Measurements from ENCODE around the gene CCNC.

CCNC gene

DNA sequence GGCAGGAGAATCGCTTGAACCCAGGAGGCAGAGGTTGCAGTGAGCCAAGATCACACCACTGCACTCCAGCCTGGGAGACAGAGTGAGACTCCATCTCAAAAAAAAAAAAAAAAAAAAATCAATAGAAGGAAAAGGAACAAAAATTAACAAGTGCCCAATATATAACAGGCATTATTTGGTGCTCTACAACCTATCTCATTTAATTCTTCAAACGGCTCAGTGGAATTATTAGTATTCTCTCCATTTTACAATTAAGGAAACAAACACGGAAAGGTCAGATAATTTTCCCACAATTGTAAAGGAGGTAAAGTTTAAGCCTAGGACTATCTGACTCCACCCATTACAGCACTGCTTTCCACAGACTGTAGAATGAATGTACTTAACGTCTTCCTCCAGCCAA is 19.8 kb downstream of the CCNC start:
- Histone ChIP-seq H3K4me3 (ENCODE audit: low read depth, low read length) (no peak overlapping the region), H3K27ac (ENCODE audit: extremely low read depth, low read depth, low read length) (no peak overlapping the region), H3K4me1 (ENCODE audit: control insufficient read depth, insufficient read depth, low read length) (no peaks in the 10 kb centered on the region), H3K9me3 (ENCODE audit: control insufficient read depth, insufficient read depth, low read depth, low read length) (no peaks in the 10 kb centered on the region), H3K36me3 (ENCODE audit: control insufficient read depth in 2 of 2, insufficient read depth in 1 of 2, low read length in 2 of 2) (peaks cover 61 to 86% of the 10 kb centered on the region in 2 experiments)
- ChIA-PET POLR2A (interaction anchor here (1.5 kb wide), 1 partner anchor 20 kb away, joined by 6 read pairs; the partner anchor contains the start of gene CCNC), CTCF (interaction anchor here (1.1 kb wide), 1 partner anchor 12 kb away, joined by 3 read pairs; no protein-coding TSS in a partner anchor)
- TF ChIP-seq ZSCAN16 (tag by site-specific recombination; IDR thresholded peaks at IDR 0.05) (0 out of 2 replicates have a peak, but pooled peaks have one; percentile 17), REPIN1 (tag by site-specific recombination; IDR thresholded peaks at IDR 0.05; ENCODE audit: low read depth) (no peak), ZFP37 (tag by site-specific recombination; IDR thresholded peaks at IDR 0.05) (no peak), ZNF654 (tag by site-specific recombination; IDR thresholded peaks at IDR 0.05; ENCODE audit: low read depth) (no peak), ZNF416 (tag by site-specific recombination; IDR thresholded peaks at IDR 0.05) (no peak), ZNF132 (tag by site-specific recombination; IDR thresholded peaks at IDR 0.05; ENCODE audit: borderline replicate concordance) (no peak), ZNF239 (tag by site-specific recombination; IDR thresholded peaks at IDR 0.05) (peak; percentile 90), HOXC10 (CRISPR knock-in tag; IDR thresholded peaks at IDR 0.05) (no peak), ZNF664 (tag by site-specific recombination; IDR thresholded peaks at IDR 0.05) (peak; percentile 84), ZNF140 (tag by site-specific recombination; IDR thresholded peaks at IDR 0.05) (no peak), YY2 (tag by site-specific recombination; IDR thresholded peaks at IDR 0.05) (no peak), OVOL3 (tag by site-specific recombination; IDR thresholded peaks at IDR 0.05) (no peak), SP7 (tag by site-specific recombination; IDR thresholded peaks at IDR 0.05) (no peak), KLF16 (tag by site-specific recombination; IDR thresholded peaks at IDR 0.05) (no peak), ZNF658 (tag by site-specific recombination; IDR thresholded peaks at IDR 0.05) (no peak)
- TF ChIP-seq, protein P1, sequence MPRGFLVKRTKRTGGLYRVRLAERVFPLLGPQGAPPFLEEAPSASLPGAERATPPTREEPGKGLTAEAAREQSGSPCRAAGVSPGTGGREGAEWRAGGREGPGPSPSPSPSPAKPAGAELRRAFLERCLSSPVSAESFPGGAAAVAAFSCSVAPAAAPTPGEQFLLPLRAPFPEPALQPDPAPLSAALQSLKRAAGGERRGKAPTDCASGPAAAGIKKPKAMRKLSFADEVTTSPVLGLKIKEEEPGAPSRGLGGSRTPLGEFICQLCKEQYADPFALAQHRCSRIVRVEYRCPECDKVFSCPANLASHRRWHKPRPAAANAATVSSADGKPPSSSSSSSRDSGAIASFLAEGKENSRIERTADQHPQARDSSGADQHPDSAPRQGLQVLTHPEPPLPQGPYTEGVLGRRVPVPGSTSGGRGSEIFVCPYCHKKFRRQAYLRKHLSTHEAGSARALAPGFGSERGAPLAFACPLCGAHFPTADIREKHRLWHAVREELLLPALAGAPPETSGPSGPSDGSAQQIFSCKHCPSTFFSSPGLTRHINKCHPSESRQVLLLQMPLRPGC (tag by site-specific recombination; IDR thresholded peaks at IDR 0.05) = no peak
- TF ChIP-seq, protein P2, sequence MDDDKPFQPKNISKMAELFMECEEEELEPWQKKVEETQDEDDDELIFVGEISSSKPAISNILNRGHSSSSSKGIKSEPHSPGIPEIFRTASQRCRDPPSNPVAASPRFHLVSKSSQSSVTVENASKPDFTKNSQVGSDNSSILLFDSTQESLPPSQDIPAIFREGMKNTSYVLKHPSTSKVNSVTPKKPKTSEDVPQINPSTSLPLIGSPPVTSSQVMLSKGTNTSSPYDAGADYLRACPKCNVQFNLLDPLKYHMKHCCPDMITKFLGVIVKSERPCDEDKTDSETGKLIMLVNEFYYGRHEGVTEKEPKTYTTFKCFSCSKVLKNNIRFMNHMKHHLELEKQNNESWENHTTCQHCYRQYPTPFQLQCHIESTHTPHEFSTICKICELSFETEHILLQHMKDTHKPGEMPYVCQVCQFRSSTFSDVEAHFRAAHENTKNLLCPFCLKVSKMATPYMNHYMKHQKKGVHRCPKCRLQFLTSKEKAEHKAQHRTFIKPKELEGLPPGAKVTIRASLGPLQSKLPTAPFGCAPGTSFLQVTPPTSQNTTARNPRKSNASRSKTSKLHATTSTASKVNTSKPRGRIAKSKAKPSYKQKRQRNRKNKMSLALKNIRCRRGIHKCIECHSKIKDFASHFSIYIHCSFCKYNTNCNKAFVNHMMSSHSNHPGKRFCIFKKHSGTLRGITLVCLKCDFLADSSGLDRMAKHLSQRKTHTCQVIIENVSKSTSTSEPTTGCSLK (tag by site-specific recombination; IDR thresholded peaks at IDR 0.05) = no peak
- TF ChIP-seq, protein P3, sequence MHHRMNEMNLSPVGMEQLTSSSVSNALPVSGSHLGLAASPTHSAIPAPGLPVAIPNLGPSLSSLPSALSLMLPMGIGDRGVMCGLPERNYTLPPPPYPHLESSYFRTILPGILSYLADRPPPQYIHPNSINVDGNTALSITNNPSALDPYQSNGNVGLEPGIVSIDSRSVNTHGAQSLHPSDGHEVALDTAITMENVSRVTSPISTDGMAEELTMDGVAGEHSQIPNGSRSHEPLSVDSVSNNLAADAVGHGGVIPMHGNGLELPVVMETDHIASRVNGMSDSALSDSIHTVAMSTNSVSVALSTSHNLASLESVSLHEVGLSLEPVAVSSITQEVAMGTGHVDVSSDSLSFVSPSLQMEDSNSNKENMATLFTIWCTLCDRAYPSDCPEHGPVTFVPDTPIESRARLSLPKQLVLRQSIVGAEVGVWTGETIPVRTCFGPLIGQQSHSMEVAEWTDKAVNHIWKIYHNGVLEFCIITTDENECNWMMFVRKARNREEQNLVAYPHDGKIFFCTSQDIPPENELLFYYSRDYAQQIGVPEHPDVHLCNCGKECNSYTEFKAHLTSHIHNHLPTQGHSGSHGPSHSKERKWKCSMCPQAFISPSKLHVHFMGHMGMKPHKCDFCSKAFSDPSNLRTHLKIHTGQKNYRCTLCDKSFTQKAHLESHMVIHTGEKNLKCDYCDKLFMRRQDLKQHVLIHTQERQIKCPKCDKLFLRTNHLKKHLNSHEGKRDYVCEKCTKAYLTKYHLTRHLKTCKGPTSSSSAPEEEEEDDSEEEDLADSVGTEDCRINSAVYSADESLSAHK (tag by site-specific recombination; IDR thresholded peaks at IDR 0.05) = no peak
- TF ChIP-seq, protein P4, sequence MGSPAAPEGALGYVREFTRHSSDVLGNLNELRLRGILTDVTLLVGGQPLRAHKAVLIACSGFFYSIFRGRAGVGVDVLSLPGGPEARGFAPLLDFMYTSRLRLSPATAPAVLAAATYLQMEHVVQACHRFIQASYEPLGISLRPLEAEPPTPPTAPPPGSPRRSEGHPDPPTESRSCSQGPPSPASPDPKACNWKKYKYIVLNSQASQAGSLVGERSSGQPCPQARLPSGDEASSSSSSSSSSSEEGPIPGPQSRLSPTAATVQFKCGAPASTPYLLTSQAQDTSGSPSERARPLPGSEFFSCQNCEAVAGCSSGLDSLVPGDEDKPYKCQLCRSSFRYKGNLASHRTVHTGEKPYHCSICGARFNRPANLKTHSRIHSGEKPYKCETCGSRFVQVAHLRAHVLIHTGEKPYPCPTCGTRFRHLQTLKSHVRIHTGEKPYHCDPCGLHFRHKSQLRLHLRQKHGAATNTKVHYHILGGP (tag by site-specific recombination; IDR thresholded peaks at IDR 0.05) = no peak

All from HEK293 (cell line).